HG03280 (cell line): Measurements from ENCODE around the gene BHLHA9.
"Not testable (repeated sequence)": the region's sequence is repeated elsewhere in the genome, so short reads cannot be mapped to it uniquely, and the experiment has no call there.

Experiments
- ATAC-seq: cut with Tn5 transposase; IDR thresholded peaks from one replicate; pipeline ENCODE4 v1.9.1; 2021; ENCODE audit warnings: mild to moderate bottlenecking, moderate library complexity; ENCODE audit not compliant: unreplicated experiment

The BHLHA9 gene

GRCh38 chr17:1270210-1271029 is at the start of gene BHLHA9:
Gene BHLHA9 (plus strand): TSS chr17:1270444. CDS start chr17:1270564, 120 bp downstream.
- no peak for ATAC-seq

- ATAC-seq: no peak
Measured at GRCh38 chr17:1221209-1221608, 49.0 kb upstream of the BHLHA9 start.

GRCh38 chr17:1222321-1222720 is 47.9 kb upstream of the BHLHA9 start:
- ATAC-seq: no peak

GRCh38 chr17:1223662-1224061 is 46.6 kb upstream of the BHLHA9 start:
- no peak for ATAC-seq

- ATAC-seq: no peak
Measured at GRCh38 chr17:1224330-1224729, 45.9 kb upstream of the BHLHA9 start.

DNA sequence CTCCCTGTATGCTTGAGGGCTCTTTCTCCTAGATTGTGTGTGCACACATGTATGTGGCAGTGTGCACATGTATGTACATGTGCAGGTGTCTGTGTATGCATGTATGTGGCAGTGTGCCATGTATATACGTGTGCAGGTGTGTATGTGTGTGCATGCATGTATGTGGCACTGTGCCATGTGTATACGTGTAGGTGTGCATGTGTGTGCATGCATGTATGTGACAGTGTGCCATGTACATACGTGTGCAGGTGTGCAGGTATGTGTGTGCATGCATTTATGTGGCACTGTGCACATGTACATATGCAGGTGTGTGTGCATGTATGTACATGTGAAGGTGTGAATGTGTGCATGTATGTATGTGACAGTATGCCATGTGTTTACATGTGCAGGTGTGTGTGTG is 43.9 kb upstream of the BHLHA9 start:
- no peak for ATAC-seq

GRCh38 chr17:1227365-1227764 is 42.9 kb upstream of the BHLHA9 start:
- ATAC-seq: no peak

GRCh38 chr17:1227917-1228780 is 42.1 kb upstream of the BHLHA9 start:
- ATAC-seq: peak; percentile 37

GRCh38 chr17:1228781-1229348 is 41.4 kb upstream of the BHLHA9 start:
- peak; percentile 28 for ATAC-seq

GRCh38 chr17:1229349-1229899 is 40.8 kb upstream of the BHLHA9 start:
- ATAC-seq: peak; percentile 48

GRCh38 chr17:1229900-1230501 is 40.2 kb upstream of the BHLHA9 start:
- ATAC-seq: peak; percentile 20

DNA sequence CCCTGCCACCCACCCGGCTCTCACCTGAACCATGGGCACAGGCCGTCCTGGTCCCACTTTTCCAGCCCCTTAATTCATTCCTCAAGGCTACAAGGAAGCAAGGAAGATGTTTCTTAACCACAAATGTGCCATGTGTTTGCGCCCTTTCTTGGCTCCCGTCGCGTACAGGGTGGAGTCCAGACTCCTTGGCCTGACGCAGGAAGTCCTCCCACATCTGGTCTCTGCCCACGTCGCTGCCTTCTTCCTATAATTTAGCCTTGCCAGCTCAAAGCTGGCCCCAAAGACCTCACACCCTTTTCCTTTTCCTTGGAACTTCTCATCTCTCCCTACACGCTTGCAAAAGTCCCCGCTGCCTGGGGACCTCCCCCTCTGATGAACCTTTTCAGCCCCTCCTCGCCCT is 38.8 kb upstream of the BHLHA9 start:
- no peak for ATAC-seq

DNA sequence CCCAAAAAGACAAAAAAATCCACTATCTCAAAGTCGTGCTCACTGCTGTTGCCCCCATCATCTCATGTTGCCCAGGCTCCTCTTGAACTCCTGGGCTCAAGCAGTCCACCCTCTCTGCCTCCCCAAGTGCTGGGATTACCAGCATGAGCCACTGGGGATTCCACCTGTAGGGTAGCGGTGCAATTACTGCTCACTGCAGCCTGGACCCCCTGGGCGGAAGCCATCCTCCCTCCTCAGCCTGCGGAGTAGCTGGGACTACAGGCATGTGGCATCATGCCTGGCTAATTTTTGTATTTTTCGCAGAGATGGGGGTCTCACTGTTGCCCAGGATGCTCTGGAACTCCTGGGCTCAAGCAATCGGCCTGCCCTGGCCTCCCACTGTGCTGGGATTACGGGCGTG is 37.9 kb upstream of the BHLHA9 start:
- no peak for ATAC-seq

GRCh38 chr17:1232786-1233185 is 37.5 kb upstream of the BHLHA9 start:
- ATAC-seq: no peak

- no peak for ATAC-seq
Measured at GRCh38 chr17:1234455-1234854, 35.8 kb upstream of the BHLHA9 start.

GRCh38 chr17:1237471-1237870 is 32.8 kb upstream of the BHLHA9 start:
- no peak for ATAC-seq

DNA sequence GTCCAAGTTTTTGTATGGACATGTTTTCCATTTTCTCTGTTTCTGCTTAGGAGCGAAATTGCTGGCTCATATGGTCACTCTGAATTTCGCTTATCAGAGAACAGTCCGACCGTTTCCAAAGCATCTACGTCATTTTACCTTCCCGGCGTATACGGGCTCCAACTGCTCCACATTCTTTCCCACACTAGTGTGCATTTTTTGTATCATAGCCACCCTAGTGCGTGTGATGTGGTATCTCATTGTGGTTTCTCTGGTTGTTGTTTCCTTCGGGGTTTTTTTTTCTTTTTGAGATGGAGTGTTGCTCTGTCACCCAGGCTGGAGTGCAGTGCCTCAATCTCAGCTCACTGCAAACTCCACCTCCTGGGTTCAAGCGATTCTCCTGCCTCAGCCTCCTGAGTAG is 31.0 kb upstream of the BHLHA9 start:
- ATAC-seq: no peak

- ATAC-seq: not testable (repeated sequence)
Measured at GRCh38 chr17:1240426-1240825, 29.8 kb upstream of the BHLHA9 start.

DNA sequence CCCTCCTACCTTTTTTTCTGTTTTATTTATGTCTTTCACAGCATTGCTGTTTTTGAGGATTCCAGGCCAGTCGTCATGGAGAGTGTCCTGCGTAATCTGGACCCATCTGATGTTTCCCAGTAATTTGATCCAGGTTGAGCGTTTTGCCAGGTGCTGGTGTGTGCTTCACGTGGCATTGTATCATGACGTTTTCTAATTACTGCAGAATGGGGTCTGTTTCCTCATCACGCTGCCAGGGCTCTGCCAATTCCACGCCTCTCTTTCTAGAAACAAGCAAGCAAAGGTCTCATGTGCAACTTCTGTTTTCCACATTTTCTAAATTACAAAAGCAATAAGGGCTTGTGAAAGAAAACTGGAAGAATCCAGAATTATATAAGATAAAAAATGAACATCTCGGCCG is 28.3 kb upstream of the BHLHA9 start:
- no peak for ATAC-seq

DNA sequence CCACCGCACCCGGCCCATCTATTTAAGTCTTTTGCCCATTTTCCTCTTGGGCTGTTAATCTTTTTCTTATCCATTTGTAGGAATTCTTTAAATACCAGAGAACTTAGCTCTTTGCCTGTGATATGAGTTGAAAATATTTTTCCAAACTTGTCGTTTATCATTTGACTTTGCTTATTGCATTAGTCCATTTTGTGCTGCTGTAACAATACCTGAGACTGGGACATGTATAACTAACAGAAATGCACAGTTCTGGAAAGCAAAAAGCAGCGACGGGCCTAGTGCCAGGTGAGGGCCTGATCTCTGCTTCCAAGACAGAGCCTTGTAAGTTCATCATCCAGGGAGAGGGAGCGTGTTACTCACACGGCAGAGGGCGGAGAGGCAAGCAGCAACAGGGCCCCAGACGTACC is 25.6 kb upstream of the BHLHA9 start:
- ATAC-seq: no peak
